Fibroblast of villous mesenchyme (primary cell): ENCODE results near the gene MAPT. TPM values are rescaled to one million over a fixed set of nuclear protein-coding genes. Genes with fewer than 3 reads are reported as not detected.

Source experiments
- DNase-seq: peaks from one replicate; pipeline ENCODE4 v3.0.0-alpha.2; 2010; ENCODE audit warnings: low read depth
- H3K4me3 ChIP-seq: 2 replicates; pipeline ENCODE4 v1.5.1; 2011; ENCODE audit warnings: low read depth, mild to moderate bottlenecking, low read length
- total RNA-seq: library from RNA; depleted of rRNA; stranded (reverse); fragments of >200 nt; gene quantifications from 2 replicates; pipeline ENCODE4 v1.2.3, GENCODE V29; 2012
- TF ChIP-seq, protein P1 (sequence below): IDR thresholded peaks from 2 replicates; pipeline ENCODE4 v1.5.1; 2012; ENCODE audit warnings: low read depth, mild to moderate bottlenecking, low read length; ENCODE audit not compliant: insufficient read depth

MAPT gene
- total RNA-seq, 1 donor: not detected

DNA sequence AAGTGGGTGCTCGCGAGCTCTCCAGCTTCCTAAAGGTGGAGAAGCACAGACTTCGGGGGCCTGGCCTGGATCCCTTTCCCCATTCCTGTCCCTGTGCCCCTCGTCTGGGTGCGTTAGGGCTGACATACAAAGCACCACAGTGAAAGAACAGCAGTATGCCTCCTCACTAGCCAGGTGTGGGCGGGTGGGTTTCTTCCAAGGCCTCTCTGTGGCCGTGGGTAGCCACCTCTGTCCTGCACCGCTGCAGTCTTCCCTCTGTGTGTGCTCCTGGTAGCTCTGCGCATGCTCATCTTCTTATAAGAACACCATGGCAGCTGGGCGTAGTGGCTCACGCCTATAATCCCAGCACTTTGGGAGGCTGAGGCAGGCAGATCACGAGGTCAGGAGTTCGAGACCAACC, 102.8 kb downstream of the MAPT start:
- H3K4me3 ChIP-seq: no peak overlapping the region
- TF ChIP-seq, protein P1, sequence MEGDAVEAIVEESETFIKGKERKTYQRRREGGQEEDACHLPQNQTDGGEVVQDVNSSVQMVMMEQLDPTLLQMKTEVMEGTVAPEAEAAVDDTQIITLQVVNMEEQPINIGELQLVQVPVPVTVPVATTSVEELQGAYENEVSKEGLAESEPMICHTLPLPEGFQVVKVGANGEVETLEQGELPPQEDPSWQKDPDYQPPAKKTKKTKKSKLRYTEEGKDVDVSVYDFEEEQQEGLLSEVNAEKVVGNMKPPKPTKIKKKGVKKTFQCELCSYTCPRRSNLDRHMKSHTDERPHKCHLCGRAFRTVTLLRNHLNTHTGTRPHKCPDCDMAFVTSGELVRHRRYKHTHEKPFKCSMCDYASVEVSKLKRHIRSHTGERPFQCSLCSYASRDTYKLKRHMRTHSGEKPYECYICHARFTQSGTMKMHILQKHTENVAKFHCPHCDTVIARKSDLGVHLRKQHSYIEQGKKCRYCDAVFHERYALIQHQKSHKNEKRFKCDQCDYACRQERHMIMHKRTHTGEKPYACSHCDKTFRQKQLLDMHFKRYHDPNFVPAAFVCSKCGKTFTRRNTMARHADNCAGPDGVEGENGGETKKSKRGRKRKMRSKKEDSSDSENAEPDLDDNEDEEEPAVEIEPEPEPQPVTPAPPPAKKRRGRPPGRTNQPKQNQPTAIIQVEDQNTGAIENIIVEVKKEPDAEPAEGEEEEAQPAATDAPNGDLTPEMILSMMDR: no peak
- no peak for DNase-seq

DNA sequence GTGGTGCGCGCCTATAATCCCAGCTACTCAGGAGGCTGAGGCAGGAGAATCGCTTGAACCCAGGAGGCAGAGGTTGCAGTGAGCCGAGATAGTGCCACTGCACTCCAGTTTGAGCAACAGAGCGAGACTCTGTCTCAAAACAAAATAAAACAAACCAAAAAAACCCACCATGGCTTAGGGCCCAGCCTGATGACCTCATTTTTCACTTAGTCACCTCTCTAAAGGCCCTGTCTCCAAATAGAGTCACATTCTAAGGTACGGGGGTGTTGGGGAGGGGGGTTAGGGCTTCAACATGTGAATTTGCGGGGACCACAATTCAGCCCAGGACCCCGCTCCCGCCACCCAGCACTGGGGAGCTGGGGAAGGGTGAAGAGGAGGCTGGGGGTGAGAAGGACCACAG, 103.3 kb downstream of the MAPT start:
- H3K4me3 ChIP-seq: no peak overlapping the region
- no peak for DNase-seq
- TF ChIP-seq, protein P1: no peak

DNA sequence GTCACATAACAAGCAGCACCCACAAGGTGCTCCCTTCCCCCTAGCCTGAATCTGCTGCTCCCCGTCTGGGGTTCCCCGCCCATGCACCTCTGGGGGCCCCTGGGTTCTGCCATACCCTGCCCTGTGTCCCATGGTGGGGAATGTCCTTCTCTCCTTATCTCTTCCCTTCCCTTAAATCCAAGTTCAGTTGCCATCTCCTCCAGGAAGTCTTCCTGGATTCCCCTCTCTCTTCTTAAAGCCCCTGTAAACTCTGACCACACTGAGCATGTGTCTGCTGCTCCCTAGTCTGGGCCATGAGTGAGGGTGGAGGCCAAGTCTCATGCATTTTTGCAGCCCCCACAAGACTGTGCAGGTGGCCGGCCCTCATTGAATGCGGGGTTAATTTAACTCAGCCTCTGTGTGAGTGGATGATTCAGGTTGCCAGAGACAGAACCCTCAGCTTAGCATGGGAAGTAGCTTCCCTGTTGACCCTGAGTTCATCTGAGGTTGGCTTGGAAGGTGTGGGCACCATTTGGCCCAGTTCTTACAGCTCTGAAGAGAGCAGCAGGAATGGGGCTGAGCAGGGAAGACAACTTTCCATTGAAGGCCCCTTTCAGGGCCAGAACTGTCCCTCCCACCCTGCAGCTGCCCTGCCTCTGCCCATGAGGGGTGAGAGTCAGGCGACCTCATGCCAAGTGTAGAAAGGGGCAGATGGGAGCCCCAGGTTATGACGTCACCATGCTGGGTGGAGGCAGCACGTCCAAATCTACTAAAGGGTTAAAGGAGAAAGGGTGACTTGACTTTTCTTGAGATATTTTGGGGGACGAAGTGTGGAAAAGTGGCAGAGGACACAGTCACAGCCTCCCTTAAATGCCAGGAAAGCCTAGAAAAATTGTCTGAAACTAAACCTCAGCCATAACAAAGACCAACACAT, 104.9 kb downstream of the MAPT start, which contains the start of gene STH:
TSS of gene STH (plus strand) at position 264 of the 913 bp plus-strand sequence. CDS start at position 294, 30 bp downstream.
- TF ChIP-seq, protein P1: no peak
- no peak within 1 kb of the TSS for H3K4me3 ChIP-seq
- no peak for DNase-seq

DNA sequence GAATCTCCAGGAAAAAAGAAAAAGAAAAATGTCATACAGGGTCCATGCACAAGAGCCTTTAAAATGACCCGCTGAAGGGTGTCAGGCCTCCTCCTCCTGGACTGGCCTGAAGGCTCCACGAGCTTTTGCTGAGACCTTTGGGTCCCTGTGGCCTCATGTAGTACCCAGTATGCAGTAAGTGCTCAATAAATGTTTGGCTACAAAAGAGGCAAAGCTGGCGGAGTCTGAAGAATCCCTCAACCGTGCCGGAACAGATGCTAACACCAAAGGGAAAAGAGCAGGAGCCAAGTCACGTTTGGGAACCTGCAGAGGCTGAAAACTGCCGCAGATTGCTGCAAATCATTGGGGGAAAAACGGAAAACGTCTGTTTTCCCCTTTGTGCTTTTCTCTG, 105.5 kb downstream of the MAPT start:
- DNase-seq: no peak
- TF ChIP-seq, protein P1: no peak
- no peak overlapping the region for H3K4me3 ChIP-seq

DNA sequence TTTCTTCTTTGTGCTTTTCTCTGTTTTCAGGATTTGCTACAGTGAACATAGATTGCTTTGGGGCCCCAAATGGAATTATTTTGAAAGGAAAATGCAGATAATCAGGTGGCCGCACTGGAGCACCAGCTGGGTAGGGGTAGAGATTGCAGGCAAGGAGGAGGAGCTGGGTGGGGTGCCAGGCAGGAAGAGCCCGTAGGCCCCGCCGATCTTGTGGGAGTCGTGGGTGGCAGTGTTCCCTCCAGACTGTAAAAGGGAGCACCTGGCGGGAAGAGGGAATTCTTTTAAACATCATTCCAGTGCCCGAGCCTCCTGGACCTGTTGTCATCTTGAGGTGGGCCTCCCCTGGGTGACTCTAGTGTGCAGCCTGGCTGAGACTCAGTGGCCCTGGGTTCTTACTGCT, 105.9 kb downstream of the MAPT start:
- TF ChIP-seq, protein P1: no peak
- H3K4me3 ChIP-seq: no peak overlapping the region
- no peak for DNase-seq

DNA sequence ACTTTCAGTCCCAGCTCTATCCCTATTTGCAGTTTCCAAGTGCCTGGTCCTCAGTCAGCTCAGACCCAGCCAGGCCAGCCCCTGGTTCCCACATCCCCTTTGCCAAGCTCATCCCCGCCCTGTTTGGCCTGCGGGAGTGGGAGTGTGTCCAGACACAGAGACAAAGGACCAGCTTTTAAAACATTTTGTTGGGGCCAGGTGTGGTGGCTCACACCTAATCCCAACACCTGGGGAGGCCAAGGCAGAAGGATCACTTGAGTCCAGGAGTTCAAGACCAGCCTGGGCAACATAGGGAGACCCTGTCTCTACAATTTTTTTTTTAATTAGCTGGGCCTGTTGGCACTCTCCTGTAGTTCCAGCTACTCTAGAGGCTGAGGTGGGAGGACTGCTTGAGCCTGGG, 106.4 kb downstream of the MAPT start:
- DNase-seq: no peak
- H3K4me3 ChIP-seq: no peak overlapping the region
- TF ChIP-seq, protein P1: no peak
